ENCODE results near the gene TMEM129.

- TF ChIP-seq CTCF (IDR thresholded peaks at IDR 0.05) = peak; percentile 42 to 75
- no peak for TF ChIP-seq POLR2AphosphoS5 (IDR thresholded peaks at IDR 0.05)
- no peak for TF ChIP-seq POLR2A (IDR thresholded peaks at IDR 0.05)
- TF ChIP-seq EP300 (IDR thresholded peaks at IDR 0.05) = no peak
Measured at GRCh38 chr4:1748465-1748995, 27.4 kb upstream of the TMEM129 start.
